ENCODE measurements around the gene ITGB7. TPM values are rescaled to one million over a fixed set of nuclear protein-coding genes. Genes with fewer than 3 reads are reported as not detected.
"Not testable (repeated sequence)": the region's sequence is repeated elsewhere in the genome, so short reads cannot be mapped to it uniquely, and the experiment has no call there.

Gene ITGB7
- total RNA-seq, 1 donor from 2014 or later = 266 TPM

- H3K27ac Mint-ChIP-seq = peak overlapping the region; percentile 30
- intact Hi-C loops (cut with micrococcal nuclease) = no loop called here
- H3K9me3 Mint-ChIP-seq = no peaks in the 10 kb centered on the region
- H3K27me3 Mint-ChIP-seq (ENCODE audit: insufficient read depth) = no peaks in the 10 kb centered on the region
- no peak overlapping the region for H3K4me3 Mint-ChIP-seq
- no peak for DNase-seq (ENCODE audit: low spot score)
- peaks cover 73% of the 10 kb centered on the region for H3K4me1 Mint-ChIP-seq (ENCODE audit: low read depth)
- H3K36me3 Mint-ChIP-seq (ENCODE audit: low read depth) = peaks cover 46% of the 10 kb centered on the region
These were observed 4.7 kb upstream of the ITGB7 start for GRCh38 chr12:53211476-53212381.

GRCh38 chr12:53210843-53211242 lies 3.8 kb upstream of the ITGB7 start:
- intact Hi-C loops (cut with micrococcal nuclease) = no loop called here

GRCh38 chr12:53208877-53209463 lies 1.9 kb upstream of the ITGB7 start:
- Mint-ChIP-seq H3K27ac (peak overlapping the region; percentile 92), H3K27me3 (ENCODE audit: insufficient read depth) (no peaks in the 10 kb centered on the region), H3K4me1 (ENCODE audit: low read depth) (peaks cover 71% of the 10 kb centered on the region), H3K4me3 (peak overlapping the region; percentile 77), H3K9me3 (no peaks in the 10 kb centered on the region), H3K36me3 (ENCODE audit: low read depth) (peaks cover 37% of the 10 kb centered on the region)
- intact Hi-C loops (cut with micrococcal nuclease) = loop anchor here (1.0 to 5.0 kb wide), 4 partner anchors 23 to 233 kb away; partner anchors contain the start of genes EIF4B, MYG1, PRR13 and RARG
- DNase-seq (ENCODE audit: low spot score) = peak; percentile 56

More at GRCh38 chr12:53210843-53211242, 3.8 kb upstream of the ITGB7 start:
- Mint-ChIP-seq H3K27me3 (ENCODE audit: insufficient read depth) (no peaks in the 10 kb centered on the region), H3K9me3 (no peaks in the 10 kb centered on the region), H3K4me1 (ENCODE audit: low read depth) (peaks cover 73% of the 10 kb centered on the region), H3K27ac (no peak overlapping the region), H3K36me3 (ENCODE audit: low read depth) (peaks cover 42% of the 10 kb centered on the region), H3K4me3 (no peak overlapping the region)
- DNase-seq (ENCODE audit: low spot score) = no peak

- Mint-ChIP-seq H3K4me3 (peak overlapping the region; percentile 77), H3K36me3 (ENCODE audit: low read depth) (peaks cover 35% of the 10 kb centered on the region)
- intact Hi-C loops (cut with micrococcal nuclease) = loop anchor here (5.0 kb wide), 2 partner anchors 201 to 234 kb away; partner anchors contain the start of genes EIF4B and PRR13
These were observed 1.4 kb upstream of the ITGB7 start for GRCh38 chr12:53208435-53208834.

GRCh38 chr12:53205747-53206419 lies 1.2 kb downstream of the ITGB7 start:
- intact Hi-C loops (cut with micrococcal nuclease) = loop anchor here (1.0 to 5.0 kb wide), 6 partner anchors 8 to 236 kb away; partner anchors contain the start of genes CSAD, EIF4B, PRR13 and ZNF740

More at GRCh38 chr12:53208435-53208834, 1.4 kb upstream of the ITGB7 start:
- DNase-seq (ENCODE audit: low spot score) = no peak
- H3K27me3 Mint-ChIP-seq (ENCODE audit: insufficient read depth) = no peaks in the 10 kb centered on the region
- peak overlapping the region; percentile 92 for H3K27ac Mint-ChIP-seq
- peaks cover 69% of the 10 kb centered on the region for H3K4me1 Mint-ChIP-seq (ENCODE audit: low read depth)
- no peaks in the 10 kb centered on the region for H3K9me3 Mint-ChIP-seq

GRCh38 chr12:53204351-53204750 lies 2.7 kb downstream of the ITGB7 start:
- Mint-ChIP-seq H3K9me3 (no peaks in the 10 kb centered on the region), H3K4me3 (peak overlapping the region; percentile 29), H3K36me3 (ENCODE audit: low read depth) (peaks cover 36% of the 10 kb centered on the region), H3K4me1 (ENCODE audit: low read depth) (peaks cover 79% of the 10 kb centered on the region), H3K27ac (peak overlapping the region; percentile 9), H3K27me3 (ENCODE audit: insufficient read depth) (no peaks in the 10 kb centered on the region)
- intact Hi-C loops (cut with micrococcal nuclease) = no loop called here
- no peak for DNase-seq (ENCODE audit: low spot score)

More at GRCh38 chr12:53205747-53206419, 1.2 kb downstream of the ITGB7 start:
- peak overlapping the region; percentile 82 for H3K4me3 Mint-ChIP-seq
- peak; percentile 74 for DNase-seq (ENCODE audit: low spot score)
- H3K27ac Mint-ChIP-seq = peak overlapping the region; percentile 90
- peaks cover 26% of the 10 kb centered on the region for H3K36me3 Mint-ChIP-seq (ENCODE audit: low read depth)
- H3K9me3 Mint-ChIP-seq = no peaks in the 10 kb centered on the region
- peaks cover 67% of the 10 kb centered on the region for H3K4me1 Mint-ChIP-seq (ENCODE audit: low read depth)
- H3K27me3 Mint-ChIP-seq (ENCODE audit: insufficient read depth) = no peaks in the 10 kb centered on the region

- intact Hi-C loops (cut with micrococcal nuclease); H3K27ac Mint-ChIP-seq; DNase-seq (ENCODE audit: low spot score); H3K4me3 Mint-ChIP-seq; H3K9me3 Mint-ChIP-seq; H3K27me3 Mint-ChIP-seq (ENCODE audit: insufficient read depth): not testable (repeated sequence)
- peaks cover 81% of the 10 kb centered on the region for H3K4me1 Mint-ChIP-seq (ENCODE audit: low read depth)
- H3K36me3 Mint-ChIP-seq (ENCODE audit: low read depth) = peaks cover 40% of the 10 kb centered on the region
These were observed 4.7 kb downstream of the ITGB7 start for GRCh38 chr12:53202316-53202715.

- H3K9me3 Mint-ChIP-seq = no peaks in the 10 kb centered on the region
- intact Hi-C loops (cut with micrococcal nuclease) = no loop called here
- peaks cover 42% of the 10 kb centered on the region for H3K36me3 Mint-ChIP-seq (ENCODE audit: low read depth)
- DNase-seq (ENCODE audit: low spot score) = no peak
- H3K4me3 Mint-ChIP-seq = no peak overlapping the region
- H3K27ac Mint-ChIP-seq = no peak overlapping the region
- peaks cover 74% of the 10 kb centered on the region for H3K4me1 Mint-ChIP-seq (ENCODE audit: low read depth)
- H3K27me3 Mint-ChIP-seq (ENCODE audit: insufficient read depth) = no peaks in the 10 kb centered on the region
These were observed 5.4 kb downstream of the ITGB7 start for GRCh38 chr12:53201639-53202038.

GRCh38 chr12:53201177-53201541 lies 5.9 kb downstream of the ITGB7 start:
- H3K9me3 Mint-ChIP-seq = no peaks in the 10 kb centered on the region
- H3K36me3 Mint-ChIP-seq (ENCODE audit: low read depth) = peaks cover 45% of the 10 kb centered on the region
- no peak for DNase-seq (ENCODE audit: low spot score)
- peak overlapping the region; percentile 95 for H3K27ac Mint-ChIP-seq
- H3K4me3 Mint-ChIP-seq = peak overlapping the region; percentile 83
- intact Hi-C loops (cut with micrococcal nuclease) = no loop called here
- H3K27me3 Mint-ChIP-seq (ENCODE audit: insufficient read depth) = no peaks in the 10 kb centered on the region
- peaks cover 69% of the 10 kb centered on the region for H3K4me1 Mint-ChIP-seq (ENCODE audit: low read depth)

GRCh38 chr12:53200458-53201176 lies 6.4 kb downstream of the ITGB7 start:
- peak overlapping the region; percentile 95 for H3K27ac Mint-ChIP-seq
- no peaks in the 10 kb centered on the region for H3K9me3 Mint-ChIP-seq
- H3K4me3 Mint-ChIP-seq = peak overlapping the region; percentile 83
- intact Hi-C loops (cut with micrococcal nuclease) = loop anchor here (1.0 kb wide), 1 partner anchor 20 kb away; the partner anchor contains the start of genes CSAD and ZNF740
- peaks cover 50% of the 10 kb centered on the region for H3K36me3 Mint-ChIP-seq (ENCODE audit: low read depth)
- peaks cover 67% of the 10 kb centered on the region for H3K4me1 Mint-ChIP-seq (ENCODE audit: low read depth)
- peak; percentile 16 for DNase-seq (ENCODE audit: low spot score)
- H3K27me3 Mint-ChIP-seq (ENCODE audit: insufficient read depth) = no peaks in the 10 kb centered on the region

GRCh38 chr12:53200107-53200457 lies 7.0 kb downstream of the ITGB7 start:
- Mint-ChIP-seq H3K27ac (peak overlapping the region; percentile 95), H3K4me1 (ENCODE audit: low read depth) (peaks cover 67% of the 10 kb centered on the region), H3K9me3 (no peaks in the 10 kb centered on the region), H3K27me3 (ENCODE audit: insufficient read depth) (no peaks in the 10 kb centered on the region), H3K36me3 (ENCODE audit: low read depth) (peaks cover 51% of the 10 kb centered on the region), H3K4me3 (peak overlapping the region; percentile 83)
- intact Hi-C loops (cut with micrococcal nuclease) = loop anchor here (1.0 kb wide), 1 partner anchor 20 kb away; the partner anchor contains the start of genes CSAD and ZNF740
- DNase-seq (ENCODE audit: low spot score) = no peak

GRCh38 chr12:53199700-53200099 lies 7.4 kb downstream of the ITGB7 start:
- Mint-ChIP-seq H3K27ac (peak overlapping the region; percentile 49), H3K36me3 (ENCODE audit: low read depth) (peaks cover 55% of the 10 kb centered on the region), H3K9me3 (no peaks in the 10 kb centered on the region), H3K27me3 (ENCODE audit: insufficient read depth) (no peaks in the 10 kb centered on the region), H3K4me1 (ENCODE audit: low read depth) (peaks cover 70% of the 10 kb centered on the region), H3K4me3 (peak overlapping the region; percentile 83)
- no peak for DNase-seq (ENCODE audit: low spot score)
- intact Hi-C loops (cut with micrococcal nuclease) = loop anchor here (1.0 kb wide), 1 partner anchor 19 kb away; the partner anchor contains the start of genes CSAD and ZNF740
